ENCODE measurements around the gene XBP1. TPM values are rescaled to one million over a fixed set of nuclear protein-coding genes. Genes with fewer than 3 reads are reported as not detected.

XBP1 gene
- total and polyA plus RNA-seq, 2 of the 13 experiments (the other 11 are each of a cell fraction or from before 2014, with no cell fraction given): 416 to 427 TPM

DNA sequence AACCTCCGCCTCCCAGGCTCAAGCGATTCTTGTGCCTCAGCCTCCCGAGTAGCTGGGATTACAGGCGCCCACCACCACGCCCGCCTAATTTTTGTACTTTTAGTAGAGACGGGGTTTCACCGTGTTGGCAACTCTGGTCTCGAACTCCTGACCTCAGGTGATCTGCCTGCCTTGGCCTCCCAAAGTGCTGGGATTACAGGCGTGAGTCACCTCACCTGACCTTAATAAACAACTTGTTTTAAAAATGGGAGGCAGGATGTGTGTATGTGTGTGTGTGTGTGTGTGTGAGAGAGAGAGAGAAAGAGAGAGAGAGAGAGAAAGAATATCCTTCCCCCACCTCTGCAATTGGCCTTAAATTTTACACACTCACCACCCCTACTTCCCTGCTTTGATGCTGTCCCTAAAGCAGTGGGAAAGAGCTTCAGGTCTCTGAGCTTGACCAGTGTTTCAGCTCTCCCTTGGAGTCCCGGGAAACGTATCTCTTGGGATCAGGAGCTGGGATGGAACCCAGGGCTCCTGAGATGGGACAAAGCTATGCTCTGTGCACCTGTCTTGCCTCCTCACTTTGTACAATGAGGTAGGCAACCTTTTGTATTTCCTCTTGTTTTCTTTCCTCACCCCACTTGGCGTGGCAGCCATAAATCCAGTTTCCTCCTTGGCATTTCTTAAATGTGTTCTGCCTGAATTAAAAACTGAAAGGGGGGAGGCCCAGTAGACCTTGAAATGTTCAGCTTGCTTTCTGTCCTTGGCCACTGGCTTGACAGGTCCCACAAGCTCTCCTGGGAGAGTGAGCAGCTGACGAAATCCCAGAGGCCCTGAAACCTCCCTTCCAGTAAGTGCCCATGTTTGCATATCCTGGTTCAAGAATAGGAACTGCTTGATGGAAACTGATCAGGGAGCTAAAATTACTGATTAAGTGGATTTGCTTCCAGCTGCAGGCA lies 17.8 kb upstream of the XBP1 start (continued):
- TF ChIP-seq TOE1 (CRISPR knock-in tag; IDR thresholded peaks at IDR 0.05) (no peak), ZBTB38 (CRISPR knock-in tag; IDR thresholded peaks at IDR 0.05) (no peak), ZNF430 (CRISPR knock-in tag; IDR thresholded peaks at IDR 0.05) (no peak), ZFP41 (CRISPR knock-in tag; IDR thresholded peaks at IDR 0.05; ENCODE audit: borderline replicate concordance) (no peak), RBFOX2 (IDR thresholded peaks at IDR 0.05; ENCODE audit: low read depth, low read length) (no peak), FIP1L1 (IDR thresholded peaks at IDR 0.05; ENCODE audit: borderline replicate concordance, insufficient read depth, low read depth, low read length) (no peak), ONECUT2 (CRISPR knock-in tag; IDR thresholded peaks at IDR 0.05) (no peak), YY1 (IDR thresholded peaks at IDR 0.05; ENCODE audit: insufficient read depth, insufficient replicate concordance, low read depth, low read length) (no peak), ZFAT (CRISPR knock-in tag; conservative IDR thresholded peaks at IDR 0.05) (no peak), ZNF841 (CRISPR knock-in tag; IDR thresholded peaks at IDR 0.05; ENCODE audit: borderline replicate concordance) (no peak), ZNF44 (CRISPR knock-in tag; IDR thresholded peaks at IDR 0.05) (no peak), SP1 (IDR thresholded peaks at IDR 0.05) (no peak), SP1 (CRISPR knock-in tag; IDR thresholded peaks at IDR 0.05) (no peak), NRL (CRISPR knock-in tag; IDR thresholded peaks at IDR 0.05; ENCODE audit: borderline replicate concordance) (no peak), ZNF850 (CRISPR knock-in tag; conservative IDR thresholded peaks at IDR 0.05) (no peak)
- TF ChIP-seq, protein P1, sequence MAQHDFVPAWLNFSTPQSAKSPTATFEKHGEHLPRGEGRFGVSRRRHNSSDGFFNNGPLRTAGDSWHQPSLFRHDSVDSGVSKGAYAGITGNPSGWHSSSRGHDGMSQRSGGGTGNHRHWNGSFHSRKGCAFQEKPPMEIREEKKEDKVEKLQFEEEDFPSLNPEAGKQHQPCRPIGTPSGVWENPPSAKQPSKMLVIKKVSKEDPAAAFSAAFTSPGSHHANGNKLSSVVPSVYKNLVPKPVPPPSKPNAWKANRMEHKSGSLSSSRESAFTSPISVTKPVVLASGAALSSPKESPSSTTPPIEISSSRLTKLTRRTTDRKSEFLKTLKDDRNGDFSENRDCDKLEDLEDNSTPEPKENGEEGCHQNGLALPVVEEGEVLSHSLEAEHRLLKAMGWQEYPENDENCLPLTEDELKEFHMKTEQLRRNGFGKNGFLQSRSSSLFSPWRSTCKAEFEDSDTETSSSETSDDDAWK (CRISPR knock-in tag; IDR thresholded peaks at IDR 0.05): no peak
- TF ChIP-seq, protein P2, sequence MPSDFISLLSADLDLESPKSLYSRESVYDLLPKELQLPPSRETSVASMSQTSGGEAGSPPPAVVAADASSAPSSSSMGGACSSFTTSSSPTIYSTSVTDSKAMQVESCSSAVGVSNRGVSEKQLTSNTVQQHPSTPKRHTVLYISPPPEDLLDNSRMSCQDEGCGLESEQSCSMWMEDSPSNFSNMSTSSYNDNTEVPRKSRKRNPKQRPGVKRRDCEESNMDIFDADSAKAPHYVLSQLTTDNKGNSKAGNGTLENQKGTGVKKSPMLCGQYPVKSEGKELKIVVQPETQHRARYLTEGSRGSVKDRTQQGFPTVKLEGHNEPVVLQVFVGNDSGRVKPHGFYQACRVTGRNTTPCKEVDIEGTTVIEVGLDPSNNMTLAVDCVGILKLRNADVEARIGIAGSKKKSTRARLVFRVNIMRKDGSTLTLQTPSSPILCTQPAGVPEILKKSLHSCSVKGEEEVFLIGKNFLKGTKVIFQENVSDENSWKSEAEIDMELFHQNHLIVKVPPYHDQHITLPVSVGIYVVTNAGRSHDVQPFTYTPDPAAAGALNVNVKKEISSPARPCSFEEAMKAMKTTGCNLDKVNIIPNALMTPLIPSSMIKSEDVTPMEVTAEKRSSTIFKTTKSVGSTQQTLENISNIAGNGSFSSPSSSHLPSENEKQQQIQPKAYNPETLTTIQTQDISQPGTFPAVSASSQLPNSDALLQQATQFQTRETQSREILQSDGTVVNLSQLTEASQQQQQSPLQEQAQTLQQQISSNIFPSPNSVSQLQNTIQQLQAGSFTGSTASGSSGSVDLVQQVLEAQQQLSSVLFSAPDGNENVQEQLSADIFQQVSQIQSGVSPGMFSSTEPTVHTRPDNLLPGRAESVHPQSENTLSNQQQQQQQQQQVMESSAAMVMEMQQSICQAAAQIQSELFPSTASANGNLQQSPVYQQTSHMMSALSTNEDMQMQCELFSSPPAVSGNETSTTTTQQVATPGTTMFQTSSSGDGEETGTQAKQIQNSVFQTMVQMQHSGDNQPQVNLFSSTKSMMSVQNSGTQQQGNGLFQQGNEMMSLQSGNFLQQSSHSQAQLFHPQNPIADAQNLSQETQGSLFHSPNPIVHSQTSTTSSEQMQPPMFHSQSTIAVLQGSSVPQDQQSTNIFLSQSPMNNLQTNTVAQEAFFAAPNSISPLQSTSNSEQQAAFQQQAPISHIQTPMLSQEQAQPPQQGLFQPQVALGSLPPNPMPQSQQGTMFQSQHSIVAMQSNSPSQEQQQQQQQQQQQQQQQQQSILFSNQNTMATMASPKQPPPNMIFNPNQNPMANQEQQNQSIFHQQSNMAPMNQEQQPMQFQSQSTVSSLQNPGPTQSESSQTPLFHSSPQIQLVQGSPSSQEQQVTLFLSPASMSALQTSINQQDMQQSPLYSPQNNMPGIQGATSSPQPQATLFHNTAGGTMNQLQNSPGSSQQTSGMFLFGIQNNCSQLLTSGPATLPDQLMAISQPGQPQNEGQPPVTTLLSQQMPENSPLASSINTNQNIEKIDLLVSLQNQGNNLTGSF (CRISPR knock-in tag; IDR thresholded peaks at IDR 0.05): no peak
- TF ChIP-seq, protein P3, sequence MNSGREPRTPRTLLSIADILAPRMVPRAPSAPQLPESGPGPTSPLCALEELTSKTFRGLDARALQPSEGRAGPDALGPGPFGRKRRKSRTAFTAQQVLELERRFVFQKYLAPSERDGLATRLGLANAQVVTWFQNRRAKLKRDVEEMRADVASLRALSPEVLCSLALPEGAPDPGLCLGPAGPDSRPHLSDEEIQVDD (CRISPR knock-in tag; IDR thresholded peaks at IDR 0.05; ENCODE audit: borderline replicate concordance): no peak
- TF ChIP-seq, protein P4, sequence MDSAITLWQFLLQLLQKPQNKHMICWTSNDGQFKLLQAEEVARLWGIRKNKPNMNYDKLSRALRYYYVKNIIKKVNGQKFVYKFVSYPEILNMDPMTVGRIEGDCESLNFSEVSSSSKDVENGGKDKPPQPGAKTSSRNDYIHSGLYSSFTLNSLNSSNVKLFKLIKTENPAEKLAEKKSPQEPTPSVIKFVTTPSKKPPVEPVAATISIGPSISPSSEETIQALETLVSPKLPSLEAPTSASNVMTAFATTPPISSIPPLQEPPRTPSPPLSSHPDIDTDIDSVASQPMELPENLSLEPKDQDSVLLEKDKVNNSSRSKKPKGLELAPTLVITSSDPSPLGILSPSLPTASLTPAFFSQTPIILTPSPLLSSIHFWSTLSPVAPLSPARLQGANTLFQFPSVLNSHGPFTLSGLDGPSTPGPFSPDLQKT (CRISPR knock-in tag; IDR thresholded peaks at IDR 0.05; ENCODE audit: borderline replicate concordance): no peak
- TF ChIP-seq, protein P5, sequence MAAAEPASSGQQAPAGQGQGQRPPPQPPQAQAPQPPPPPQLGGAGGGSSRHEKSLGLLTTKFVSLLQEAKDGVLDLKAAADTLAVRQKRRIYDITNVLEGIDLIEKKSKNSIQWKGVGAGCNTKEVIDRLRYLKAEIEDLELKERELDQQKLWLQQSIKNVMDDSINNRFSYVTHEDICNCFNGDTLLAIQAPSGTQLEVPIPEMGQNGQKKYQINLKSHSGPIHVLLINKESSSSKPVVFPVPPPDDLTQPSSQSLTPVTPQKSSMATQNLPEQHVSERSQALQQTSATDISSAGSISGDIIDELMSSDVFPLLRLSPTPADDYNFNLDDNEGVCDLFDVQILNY (CRISPR knock-in tag; conservative IDR thresholded peaks at IDR 0.05): no peak

Measured in HepG2 (cell line).